ENCODE data around the gene NLRP9.
"Not testable (repeated sequence)": the region's sequence is repeated elsewhere in the genome, so short reads cannot be mapped to it uniquely, and the experiment has no call there.

DNA sequence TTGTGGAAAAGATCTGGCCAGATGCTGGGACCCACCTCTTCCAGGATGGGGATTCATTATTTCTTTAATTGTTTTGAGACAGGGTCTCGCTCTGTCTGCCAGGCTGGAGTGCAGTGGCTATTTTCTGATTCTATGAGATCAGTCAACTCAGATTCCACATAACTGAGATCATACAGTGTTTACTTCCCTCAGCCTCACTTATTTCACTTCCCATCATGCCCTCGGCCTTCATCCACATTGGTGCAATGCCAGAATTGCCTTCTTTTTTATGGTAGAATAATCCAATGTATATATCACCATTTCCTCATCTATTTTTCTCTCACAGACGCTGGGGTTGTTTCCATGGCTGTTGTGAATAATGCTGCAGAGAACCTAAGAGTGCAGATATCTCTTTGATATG is 31.4 kb upstream of the NLRP9 start:
- TF ChIP-seq, protein P1, sequence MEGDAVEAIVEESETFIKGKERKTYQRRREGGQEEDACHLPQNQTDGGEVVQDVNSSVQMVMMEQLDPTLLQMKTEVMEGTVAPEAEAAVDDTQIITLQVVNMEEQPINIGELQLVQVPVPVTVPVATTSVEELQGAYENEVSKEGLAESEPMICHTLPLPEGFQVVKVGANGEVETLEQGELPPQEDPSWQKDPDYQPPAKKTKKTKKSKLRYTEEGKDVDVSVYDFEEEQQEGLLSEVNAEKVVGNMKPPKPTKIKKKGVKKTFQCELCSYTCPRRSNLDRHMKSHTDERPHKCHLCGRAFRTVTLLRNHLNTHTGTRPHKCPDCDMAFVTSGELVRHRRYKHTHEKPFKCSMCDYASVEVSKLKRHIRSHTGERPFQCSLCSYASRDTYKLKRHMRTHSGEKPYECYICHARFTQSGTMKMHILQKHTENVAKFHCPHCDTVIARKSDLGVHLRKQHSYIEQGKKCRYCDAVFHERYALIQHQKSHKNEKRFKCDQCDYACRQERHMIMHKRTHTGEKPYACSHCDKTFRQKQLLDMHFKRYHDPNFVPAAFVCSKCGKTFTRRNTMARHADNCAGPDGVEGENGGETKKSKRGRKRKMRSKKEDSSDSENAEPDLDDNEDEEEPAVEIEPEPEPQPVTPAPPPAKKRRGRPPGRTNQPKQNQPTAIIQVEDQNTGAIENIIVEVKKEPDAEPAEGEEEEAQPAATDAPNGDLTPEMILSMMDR (IDR thresholded peaks at IDR 0.05), result not testable (repeated sequence)
- not testable (repeated sequence) for TF ChIP-seq POLR2A (IDR thresholded peaks at IDR 0.05)
